Measurements from ENCODE around the gene PTPRN2.

The PTPRN2 gene

DNA sequence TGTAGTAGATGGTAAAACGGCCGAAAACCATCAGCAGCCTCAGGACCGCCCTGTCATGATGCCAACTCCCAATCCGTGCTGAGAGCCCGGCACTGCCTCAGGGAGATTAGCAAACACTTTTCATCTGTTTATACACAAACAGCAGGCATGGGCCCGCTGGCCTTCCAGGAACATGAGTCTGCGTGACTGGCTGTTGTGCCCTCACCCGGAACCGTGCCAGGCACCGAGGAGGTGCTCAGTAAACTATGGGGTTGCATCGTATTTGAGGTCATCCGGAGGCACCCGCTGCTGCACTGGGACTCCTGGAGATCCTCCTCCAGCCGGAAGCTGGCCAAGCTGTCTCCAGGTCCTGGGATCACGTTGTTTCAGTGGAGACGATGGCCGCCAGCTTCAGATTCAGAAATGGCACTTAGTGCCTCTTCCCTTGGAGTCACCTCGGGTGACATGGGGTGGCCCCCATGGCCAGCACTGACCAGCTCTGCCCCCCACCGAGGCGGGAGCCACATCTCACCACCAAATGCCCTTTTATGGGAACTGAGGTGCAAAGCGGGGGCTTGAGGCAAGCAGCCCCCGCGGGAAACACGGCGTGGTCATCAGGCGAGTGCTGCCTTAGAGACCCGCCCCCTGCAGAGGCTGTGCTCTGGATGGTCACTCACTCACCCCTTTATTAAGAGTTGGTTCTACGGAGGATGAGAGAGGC lies 585.9 kb downstream of the PTPRN2 start:
- H3K4me3 Mint-ChIP-seq: no peak overlapping the region
- H3K27ac Mint-ChIP-seq: no peak overlapping the region
- no peaks in the 10 kb centered on the region for H3K36me3 Mint-ChIP-seq (ENCODE audit: low read depth)
- no peaks in the 10 kb centered on the region for H3K27me3 Mint-ChIP-seq
- H3K9me3 Mint-ChIP-seq: no peaks in the 10 kb centered on the region
- no peaks in the 10 kb centered on the region for H3K4me1 Mint-ChIP-seq (ENCODE audit: low read depth)

- Mint-ChIP-seq H3K9me3 (no peaks in the 10 kb centered on the region), H3K27ac (no peak overlapping the region), H3K27me3 (no peaks in the 10 kb centered on the region), H3K4me1 (ENCODE audit: low read depth) (no peaks in the 10 kb centered on the region), H3K36me3 (ENCODE audit: low read depth) (no peaks in the 10 kb centered on the region), H3K4me3 (no peak overlapping the region)
Measured at GRCh38 chr7:158001003-158001402, 586.6 kb downstream of the PTPRN2 start.

DNA sequence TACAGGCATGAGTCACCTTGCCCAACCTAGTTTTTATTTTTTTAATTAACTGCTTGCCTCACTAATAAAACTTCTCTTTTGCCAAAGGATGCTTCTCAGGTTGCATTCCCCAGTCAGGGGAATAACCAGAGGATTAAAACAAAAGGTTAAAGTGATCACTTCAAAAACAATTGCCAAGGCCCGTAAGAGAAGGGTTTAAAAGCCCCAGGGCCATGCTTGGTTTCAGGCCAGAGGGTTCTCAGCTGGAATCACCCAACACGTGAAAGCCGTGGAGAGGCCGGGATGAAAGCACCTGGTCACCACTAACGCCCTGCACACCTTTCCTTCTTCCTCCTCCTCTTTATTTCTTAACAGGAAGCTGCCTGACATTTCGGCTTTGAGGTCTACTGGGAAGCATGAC lies 587.5 kb downstream of the PTPRN2 start:
- H3K27me3 Mint-ChIP-seq: no peaks in the 10 kb centered on the region
- no peaks in the 10 kb centered on the region for H3K9me3 Mint-ChIP-seq
- no peaks in the 10 kb centered on the region for H3K4me1 Mint-ChIP-seq (ENCODE audit: low read depth)
- H3K27ac Mint-ChIP-seq: no peak overlapping the region
- H3K36me3 Mint-ChIP-seq (ENCODE audit: low read depth): no peaks in the 10 kb centered on the region
- H3K4me3 Mint-ChIP-seq: no peak overlapping the region

- Mint-ChIP-seq H3K9me3 (no peaks in the 10 kb centered on the region), H3K27ac (no peak overlapping the region), H3K27me3 (no peaks in the 10 kb centered on the region), H3K4me1 (ENCODE audit: low read depth) (no peaks in the 10 kb centered on the region), H3K4me3 (no peak overlapping the region), H3K36me3 (ENCODE audit: low read depth) (no peaks in the 10 kb centered on the region)
Measured at GRCh38 chr7:157998884-157999552, 588.6 kb downstream of the PTPRN2 start.

GRCh38 chr7:157997471-157997870 lies 590.2 kb downstream of the PTPRN2 start:
- no peaks in the 10 kb centered on the region for H3K4me1 Mint-ChIP-seq (ENCODE audit: low read depth)
- no peak overlapping the region for H3K27ac Mint-ChIP-seq
- H3K27me3 Mint-ChIP-seq: no peaks in the 10 kb centered on the region
- H3K9me3 Mint-ChIP-seq: no peaks in the 10 kb centered on the region
- H3K4me3 Mint-ChIP-seq: no peak overlapping the region
- H3K36me3 Mint-ChIP-seq (ENCODE audit: low read depth): no peaks in the 10 kb centered on the region

GRCh38 chr7:157997080-157997440 lies 590.6 kb downstream of the PTPRN2 start:
- Mint-ChIP-seq H3K4me3 (no peak overlapping the region), H3K9me3 (no peaks in the 10 kb centered on the region), H3K27me3 (no peaks in the 10 kb centered on the region), H3K27ac (no peak overlapping the region), H3K36me3 (ENCODE audit: low read depth) (no peaks in the 10 kb centered on the region), H3K4me1 (ENCODE audit: low read depth) (no peaks in the 10 kb centered on the region)

DNA sequence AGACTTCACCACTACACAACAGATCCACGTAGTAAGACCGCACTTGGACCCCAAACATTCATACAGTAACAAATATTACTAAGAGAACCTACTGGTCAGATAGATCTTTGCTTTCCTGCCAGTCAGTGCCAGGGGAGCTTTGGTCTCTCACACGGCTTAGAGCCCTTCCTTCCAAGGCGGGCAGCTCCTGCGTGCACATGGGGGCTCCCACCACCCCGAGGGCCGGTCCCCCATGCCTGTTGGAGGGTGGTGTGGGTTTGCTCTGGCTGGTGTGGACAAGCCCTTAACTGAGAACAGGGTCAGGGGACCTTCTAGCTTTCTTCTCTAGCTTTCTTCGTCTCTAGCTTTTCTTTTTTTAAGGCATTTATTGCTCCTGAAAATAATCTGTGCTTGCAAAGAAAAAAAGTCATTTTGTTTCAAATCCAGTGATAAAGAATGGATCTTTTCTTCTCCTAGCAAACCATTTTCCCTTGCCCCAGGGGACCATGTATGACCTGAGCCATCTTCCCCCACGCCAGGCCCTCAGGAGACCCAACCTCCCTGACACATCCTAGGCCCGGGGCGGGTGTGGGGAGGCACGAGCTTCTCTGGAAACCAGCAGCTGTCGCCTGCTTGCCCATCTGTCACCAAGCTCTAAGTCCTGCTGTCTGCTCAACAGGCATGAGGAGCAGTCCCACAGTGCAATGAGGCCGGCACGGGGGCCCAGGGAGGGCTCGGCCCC lies 591.1 kb downstream of the PTPRN2 start:
- Mint-ChIP-seq H3K9me3 (no peaks in the 10 kb centered on the region), H3K4me1 (ENCODE audit: low read depth) (no peaks in the 10 kb centered on the region), H3K27me3 (no peaks in the 10 kb centered on the region), H3K4me3 (no peak overlapping the region), H3K36me3 (ENCODE audit: low read depth) (no peaks in the 10 kb centered on the region), H3K27ac (no peak overlapping the region)

DNA sequence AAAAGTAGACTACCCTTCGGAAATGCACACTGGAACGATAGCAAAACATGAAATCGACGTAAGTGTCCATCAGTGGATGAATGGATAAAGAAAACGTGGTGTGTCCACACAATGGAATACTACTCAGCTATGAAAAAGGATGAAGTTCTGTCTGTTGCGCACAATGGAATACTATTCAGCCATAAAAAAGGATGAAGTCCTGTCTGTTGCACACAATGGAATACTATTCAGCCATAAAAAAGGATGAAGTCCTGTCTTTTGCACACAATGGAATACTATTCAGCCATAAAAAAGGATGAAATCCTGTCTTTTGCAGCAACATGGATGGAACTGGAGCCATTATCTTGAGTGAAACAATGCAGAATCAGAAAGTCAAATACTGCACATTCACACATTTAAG lies 591.8 kb downstream of the PTPRN2 start:
- Mint-ChIP-seq H3K4me1 (ENCODE audit: low read depth) (no peaks in the 10 kb centered on the region), H3K27me3 (no peaks in the 10 kb centered on the region), H3K4me3 (no peak overlapping the region)

DNA sequence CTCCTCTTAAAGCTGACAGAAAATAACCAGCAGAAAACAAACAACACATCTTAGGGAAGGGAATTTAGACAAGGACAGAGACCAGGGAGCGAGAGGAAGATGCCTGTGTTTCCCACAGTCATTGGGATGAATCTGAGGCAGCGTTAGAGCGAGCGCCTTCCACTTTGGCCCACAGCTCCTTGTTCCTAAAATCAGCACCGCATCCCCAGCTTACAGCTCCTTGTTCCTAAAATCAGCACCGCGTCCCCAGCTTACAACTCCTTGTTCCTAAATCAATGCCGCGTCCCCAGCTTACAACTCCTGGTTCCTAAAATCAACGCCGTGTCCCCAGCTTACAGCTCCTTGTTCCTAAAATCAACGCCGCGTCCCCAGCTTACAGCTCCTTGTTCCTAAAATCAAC lies 593.3 kb downstream of the PTPRN2 start:
- Mint-ChIP-seq H3K4me1 (ENCODE audit: low read depth) (no peaks in the 10 kb centered on the region), H3K4me3 (no peak overlapping the region), H3K36me3 (ENCODE audit: low read depth) (no peaks in the 10 kb centered on the region), H3K9me3 (no peaks in the 10 kb centered on the region), H3K27me3 (no peaks in the 10 kb centered on the region), H3K27ac (no peak overlapping the region)

More for the DNA sequence above, 591.8 kb downstream of the PTPRN2 start:
- Mint-ChIP-seq H3K9me3 (no peaks in the 10 kb centered on the region), H3K36me3 (ENCODE audit: low read depth) (no peaks in the 10 kb centered on the region), H3K27ac (no peak overlapping the region)

DNA sequence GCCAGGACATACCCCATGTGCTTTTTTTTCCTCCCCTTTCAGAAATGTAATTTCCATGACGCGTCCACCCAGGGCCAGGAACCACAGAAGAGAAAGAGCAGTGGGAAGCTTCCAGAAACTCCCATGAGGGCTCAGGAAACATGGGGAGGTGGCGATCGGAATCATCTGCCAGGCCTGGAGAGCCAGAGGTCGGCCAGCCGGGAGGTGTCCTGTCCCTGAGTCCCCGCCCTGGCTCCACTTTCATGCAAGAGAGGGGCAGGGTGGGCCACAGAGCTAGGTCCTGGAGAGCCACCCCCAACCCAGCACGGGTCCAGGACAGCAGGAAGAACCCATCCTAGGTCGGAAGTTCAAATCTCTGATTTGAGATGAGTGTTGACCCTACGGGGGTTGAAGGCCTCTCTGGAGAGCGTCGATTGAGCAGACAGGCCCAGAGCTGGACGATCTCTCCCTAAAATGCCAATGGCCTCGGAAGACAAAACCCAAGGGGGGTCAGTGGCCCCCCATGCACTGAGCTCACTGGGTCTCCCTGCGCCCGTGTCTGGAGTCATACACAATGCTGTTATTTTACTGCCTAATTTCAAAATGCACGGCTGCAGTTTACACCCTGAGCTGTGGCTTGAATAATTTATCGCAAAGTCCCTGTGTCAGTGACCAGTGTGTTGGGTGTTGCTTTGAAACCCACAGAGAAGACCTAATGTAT lies 594.1 kb downstream of the PTPRN2 start:
- no peak overlapping the region for H3K27ac Mint-ChIP-seq
- no peaks in the 10 kb centered on the region for H3K9me3 Mint-ChIP-seq
- H3K36me3 Mint-ChIP-seq (ENCODE audit: low read depth): no peaks in the 10 kb centered on the region
- H3K4me3 Mint-ChIP-seq: no peak overlapping the region
- no peaks in the 10 kb centered on the region for H3K4me1 Mint-ChIP-seq (ENCODE audit: low read depth)
- no peaks in the 10 kb centered on the region for H3K27me3 Mint-ChIP-seq

GRCh38 chr7:157992511-157993160 lies 595.0 kb downstream of the PTPRN2 start:
- Mint-ChIP-seq H3K27ac (no peak overlapping the region), H3K9me3 (no peaks in the 10 kb centered on the region), H3K4me3 (no peak overlapping the region)

GRCh38 chr7:157991761-157992160 lies 595.9 kb downstream of the PTPRN2 start:
- Mint-ChIP-seq H3K9me3 (no peaks in the 10 kb centered on the region), H3K4me3 (no peak overlapping the region), H3K4me1 (ENCODE audit: low read depth) (no peaks in the 10 kb centered on the region), H3K36me3 (ENCODE audit: low read depth) (no peaks in the 10 kb centered on the region), H3K27ac (no peak overlapping the region), H3K27me3 (no peaks in the 10 kb centered on the region)

More at GRCh38 chr7:157992511-157993160, 595.0 kb downstream of the PTPRN2 start:
- Mint-ChIP-seq H3K4me1 (ENCODE audit: low read depth) (no peaks in the 10 kb centered on the region), H3K36me3 (ENCODE audit: low read depth) (no peaks in the 10 kb centered on the region), H3K27me3 (no peaks in the 10 kb centered on the region)

GRCh38 chr7:157991351-157991750 lies 596.3 kb downstream of the PTPRN2 start:
- no peaks in the 10 kb centered on the region for H3K27me3 Mint-ChIP-seq
- H3K36me3 Mint-ChIP-seq (ENCODE audit: low read depth): no peaks in the 10 kb centered on the region
- H3K27ac Mint-ChIP-seq: no peak overlapping the region
- no peaks in the 10 kb centered on the region for H3K9me3 Mint-ChIP-seq
- no peak overlapping the region for H3K4me3 Mint-ChIP-seq
- H3K4me1 Mint-ChIP-seq (ENCODE audit: low read depth): no peaks in the 10 kb centered on the region

DNA sequence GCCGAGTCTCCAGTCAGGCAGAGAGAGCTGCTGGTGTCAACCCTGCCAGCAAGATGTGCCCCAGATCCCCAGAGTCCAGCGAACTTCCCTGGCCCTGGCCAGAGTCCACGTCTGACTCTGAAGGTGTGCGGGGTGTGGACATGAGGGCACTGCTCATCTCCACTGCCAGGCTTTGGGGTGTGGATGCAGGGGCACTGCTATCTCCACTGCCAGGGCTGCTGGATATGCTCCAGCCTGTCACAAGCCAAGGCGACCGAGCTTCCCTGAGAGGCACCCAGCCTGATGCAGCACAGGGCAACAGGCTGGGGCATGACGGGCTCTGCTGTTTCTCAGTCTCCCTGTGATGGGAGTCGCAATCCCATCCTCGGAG lies 596.8 kb downstream of the PTPRN2 start:
- Mint-ChIP-seq H3K27ac (no peak overlapping the region), H3K27me3 (no peaks in the 10 kb centered on the region), H3K4me1 (ENCODE audit: low read depth) (no peaks in the 10 kb centered on the region), H3K4me3 (no peak overlapping the region), H3K36me3 (ENCODE audit: low read depth) (no peaks in the 10 kb centered on the region), H3K9me3 (no peaks in the 10 kb centered on the region)
